ENCODE results near the gene PRRG1.
"Not testable (repeated sequence)": the region's sequence is repeated elsewhere in the genome, so short reads cannot be mapped to it uniquely, and the experiment has no call there.

The PRRG1 gene

DNA sequence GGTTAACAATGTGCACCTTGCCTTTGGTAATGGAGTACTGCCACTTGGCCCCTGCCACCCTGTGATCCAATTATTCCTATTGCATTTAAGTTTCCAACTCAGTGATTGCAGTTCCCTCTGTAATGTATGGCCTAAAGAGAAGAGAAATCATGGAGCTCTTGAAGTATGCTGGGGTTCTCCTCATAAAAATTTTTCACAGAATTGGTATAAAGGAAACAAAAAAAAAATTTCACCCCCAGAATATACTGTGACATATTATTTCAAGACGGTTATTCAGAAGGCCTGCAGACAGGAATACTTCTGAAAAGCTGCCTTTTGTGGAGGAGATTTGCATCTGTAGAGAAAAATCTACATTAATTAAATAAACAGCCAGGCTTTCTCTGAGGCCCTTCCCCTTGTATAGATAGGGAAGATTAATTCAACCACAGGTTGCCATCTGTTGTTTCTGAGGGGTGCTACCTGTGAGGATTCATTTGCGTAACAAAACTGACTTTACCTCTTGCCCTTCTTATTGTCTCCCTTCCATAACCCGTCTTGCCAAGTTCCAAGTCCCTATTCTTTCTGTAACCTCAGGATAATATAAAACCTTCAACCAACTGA is 127.5 kb downstream of the PRRG1 start:
- DNase-seq, result no peak

DNA sequence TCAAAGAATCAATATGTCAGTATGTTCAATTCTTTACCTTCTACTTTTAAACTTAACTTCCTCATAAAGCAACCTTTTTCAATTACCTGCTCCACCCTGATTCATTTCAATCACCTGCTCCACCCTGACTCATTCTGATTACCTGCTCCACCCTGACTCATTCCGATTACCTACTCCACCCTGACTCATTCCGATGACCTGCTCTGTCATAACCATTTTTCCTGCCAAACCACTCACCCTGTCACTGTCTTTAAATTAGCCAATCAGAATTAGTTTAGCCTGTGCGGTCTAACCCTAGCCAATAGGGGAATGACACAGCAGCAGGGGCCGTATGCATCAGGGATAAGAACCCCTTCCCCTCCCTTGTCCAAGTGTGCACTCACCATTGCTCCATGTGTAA is 135.2 kb downstream of the PRRG1 start:
- not testable (repeated sequence) for DNase-seq

DNA sequence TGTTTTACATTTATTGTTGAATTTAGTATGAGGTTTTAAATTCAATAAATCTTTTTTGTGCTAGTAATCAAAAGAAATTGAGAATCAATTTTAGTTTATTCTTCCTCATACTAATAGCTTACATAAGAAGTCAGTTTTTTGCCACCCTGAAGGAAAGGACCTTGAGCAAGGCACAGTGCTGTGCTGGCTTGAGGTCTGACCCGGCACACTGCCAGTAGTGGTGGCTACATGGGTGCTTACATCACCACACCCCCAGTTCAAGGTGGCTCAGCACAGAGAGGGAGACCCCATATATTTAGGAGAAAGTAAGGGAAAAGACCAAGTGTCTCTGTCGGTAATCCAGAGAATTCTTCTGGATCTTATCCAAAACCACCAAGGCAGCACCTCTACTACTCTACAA is 136.3 kb downstream of the PRRG1 start:
- no peak for DNase-seq

DNA sequence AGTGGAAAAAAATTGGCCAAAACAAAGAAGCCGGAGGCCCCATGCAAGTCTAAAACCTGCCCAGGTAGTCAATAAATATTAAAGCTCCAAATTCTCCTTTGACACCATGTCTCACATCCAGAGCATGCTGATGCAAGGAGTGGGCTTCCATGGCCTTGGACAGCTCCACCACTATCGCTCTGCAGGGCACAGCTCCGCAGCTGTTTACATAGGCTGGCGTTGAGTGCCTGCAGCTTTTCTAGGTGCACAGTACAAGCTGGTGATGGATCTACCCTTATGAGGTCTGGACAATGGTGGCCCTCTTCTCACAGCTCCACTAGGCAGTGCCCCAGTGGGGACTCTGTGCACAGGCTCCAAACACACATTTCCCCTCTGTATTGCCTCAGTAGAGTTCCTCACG is 138.1 kb downstream of the PRRG1 start:
- no peak for DNase-seq

DNA sequence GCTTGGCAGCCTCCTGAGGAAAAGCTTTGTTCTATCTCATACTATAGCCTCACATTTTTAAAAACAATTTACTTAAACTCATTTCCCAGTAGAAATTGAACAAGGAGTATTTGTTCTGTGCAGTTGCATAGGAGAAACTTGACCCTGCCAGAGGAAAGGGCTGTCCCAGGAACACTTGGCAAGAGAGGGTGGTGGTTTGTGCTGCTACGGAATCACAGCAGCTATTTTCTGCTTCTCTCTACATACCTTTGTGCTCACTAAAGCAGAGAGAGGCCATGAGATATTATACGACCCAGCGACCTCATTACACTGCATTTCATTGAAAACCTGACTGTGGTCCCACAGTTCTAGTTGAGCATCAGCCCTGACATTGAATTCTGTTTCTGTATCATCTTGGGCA is 139.2 kb downstream of the PRRG1 start:
- DNase-seq, result no peak

DNA sequence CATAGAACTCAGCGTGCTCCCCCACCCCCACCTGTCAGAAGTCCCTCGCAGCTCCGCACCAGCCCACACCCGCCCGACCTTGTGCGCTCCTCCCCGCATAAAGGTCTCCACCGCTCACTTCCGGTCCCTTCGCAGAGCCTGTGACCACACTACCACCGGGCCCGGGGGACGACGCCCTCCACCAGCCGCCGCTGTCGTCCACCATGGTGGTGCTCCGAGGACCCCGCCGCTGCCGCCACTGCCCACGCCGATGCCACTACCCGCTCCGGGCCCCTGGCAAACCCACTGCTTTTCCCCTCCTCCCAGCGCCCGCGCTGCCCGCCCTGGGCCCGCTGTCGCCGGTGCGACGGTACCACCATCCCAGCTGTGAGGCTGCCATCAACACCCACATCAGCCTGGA is 142.5 kb downstream of the PRRG1 start:
- DNase-seq, result no peak

DNA sequence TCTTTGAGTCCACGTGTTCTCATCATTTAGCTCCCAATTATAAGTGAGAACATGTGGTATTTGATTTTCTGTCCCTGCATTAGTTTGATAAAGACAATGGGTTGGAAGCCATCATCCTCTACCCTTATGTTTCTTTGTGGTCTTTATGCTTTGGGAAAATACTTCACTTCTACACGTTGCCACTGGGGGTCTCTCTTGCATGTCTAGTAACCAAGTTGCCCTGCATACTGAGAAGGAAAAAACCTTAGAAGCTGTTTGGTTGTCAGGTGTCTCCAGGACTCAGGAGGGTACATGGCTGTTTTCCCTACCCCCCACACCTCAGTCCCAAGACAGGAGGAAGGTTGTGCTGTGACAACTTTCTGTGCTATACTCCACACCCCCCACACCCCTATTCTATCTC is 146.6 kb downstream of the PRRG1 start:
- DNase-seq, result peak; percentile 39

DNA sequence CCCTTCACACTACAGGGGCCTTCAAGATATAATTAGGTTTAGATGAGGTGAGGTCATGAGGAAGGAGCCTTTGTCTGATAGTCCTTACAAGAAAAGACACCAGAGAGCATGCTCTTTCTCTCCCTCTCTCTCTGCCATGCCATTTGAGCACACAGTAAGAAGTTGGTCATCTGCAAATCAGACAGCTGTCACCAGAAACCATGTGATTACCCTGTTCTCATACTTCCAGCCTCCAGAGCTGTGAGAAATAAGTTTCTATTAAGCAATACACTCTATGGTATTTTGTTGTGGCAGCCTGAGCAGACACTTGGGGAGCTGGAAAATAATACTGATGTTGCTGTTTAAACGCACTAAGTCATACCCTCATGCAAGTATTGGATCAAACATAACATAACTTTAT is 148.0 kb downstream of the PRRG1 start:
- not testable (repeated sequence) for DNase-seq

DNA sequence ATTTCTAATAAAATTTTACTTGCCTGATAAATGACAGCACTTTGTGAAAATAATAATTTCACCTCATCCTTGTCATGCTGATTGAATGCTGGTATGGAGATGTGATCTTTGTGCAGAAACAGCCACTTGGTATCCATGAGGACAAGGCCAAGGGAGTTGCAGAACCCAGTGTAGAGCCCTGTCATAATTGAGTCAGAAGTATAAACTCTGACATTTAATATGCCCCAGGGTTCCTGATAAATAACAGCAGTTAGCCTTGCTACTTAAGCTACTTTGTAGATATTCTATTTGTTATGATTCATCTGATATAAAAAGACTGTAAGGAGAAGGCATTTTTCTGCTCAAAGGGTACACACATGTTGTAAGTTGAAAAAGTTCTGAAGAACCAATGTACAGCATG is 149.2 kb downstream of the PRRG1 start:
- not testable (repeated sequence) for DNase-seq

DNA sequence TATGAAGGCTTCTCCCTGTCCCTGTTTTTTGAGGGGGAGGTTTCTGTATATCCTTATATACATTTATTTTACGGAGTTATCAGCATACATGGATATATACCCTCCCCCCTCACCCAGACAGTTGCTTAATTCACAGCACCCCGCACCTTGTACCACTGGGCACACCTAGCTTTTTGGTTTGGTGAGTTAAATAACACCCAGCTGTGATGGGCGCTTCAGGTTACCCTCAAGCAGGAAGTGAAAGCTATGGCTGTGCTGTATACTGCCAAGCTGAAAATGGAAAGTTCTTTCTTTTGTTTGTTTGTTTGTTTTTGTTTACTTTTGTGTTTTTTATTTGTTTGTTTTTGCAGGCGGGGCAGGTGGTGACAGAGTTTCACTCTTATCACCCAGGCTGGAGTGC is 150.5 kb downstream of the PRRG1 start:
- DNase-seq, result not testable (repeated sequence)

DNA sequence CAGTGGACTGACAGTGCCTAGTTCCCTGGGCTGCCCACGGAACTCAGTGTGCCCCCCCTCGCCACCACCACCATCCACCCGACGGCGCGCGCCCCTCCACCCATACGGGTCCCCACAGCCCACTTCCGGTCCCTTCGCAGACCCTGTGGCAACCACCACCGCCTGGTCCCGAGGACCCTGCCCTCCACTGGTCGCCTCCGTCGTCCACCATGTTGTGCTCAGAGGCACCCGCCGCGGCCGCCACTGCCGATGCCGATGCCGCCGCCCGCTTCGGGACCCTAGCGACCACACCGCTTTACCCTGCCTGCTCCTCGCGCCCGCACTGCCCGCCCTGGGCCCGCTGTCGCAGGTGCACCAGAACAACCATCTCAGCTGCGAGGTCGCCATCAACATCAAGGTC is 155.8 kb downstream of the PRRG1 start:
- no peak for DNase-seq
